GM19238 (cell line): ENCODE measurements around the gene WDR5B.
"Not testable (repeated sequence)": the region's sequence is repeated elsewhere in the genome, so short reads cannot be mapped to it uniquely, and the experiment has no call there.

Experiments used
- DNase-seq: peaks from one replicate; pipeline ENCODE4 v3.0.0; 2011; ENCODE audit warnings: low spot score; ENCODE audit not compliant: insufficient read length

The WDR5B gene

GRCh38 chr3:122415762-122416654 is at the start of gene WDR5B:
Gene WDR5B (minus strand): TSS chr3:122416062. CDS start chr3:122415528, 534 bp downstream.
- peak; percentile 83 for DNase-seq

GRCh38 chr3:122464659-122465058 is 48.8 kb upstream of the WDR5B start:
- DNase-seq: no peak

GRCh38 chr3:122462406-122462805 is 46.5 kb upstream of the WDR5B start:
- no peak for DNase-seq

- DNase-seq: no peak
Measured at GRCh38 chr3:122461806-122462205, 45.9 kb upstream of the WDR5B start.

- no peak for DNase-seq
Measured at GRCh38 chr3:122458992-122459391, 43.1 kb upstream of the WDR5B start.

- DNase-seq: no peak
Measured at GRCh38 chr3:122457706-122458105, 41.8 kb upstream of the WDR5B start.

GRCh38 chr3:122456074-122456473 is 40.2 kb upstream of the WDR5B start:
- DNase-seq: no peak

- DNase-seq: no peak
Measured at GRCh38 chr3:122451371-122451770, 35.5 kb upstream of the WDR5B start.

GRCh38 chr3:122448218-122448617 is 32.4 kb upstream of the WDR5B start:
- not testable (repeated sequence) for DNase-seq

- DNase-seq: not testable (repeated sequence)
Measured at GRCh38 chr3:122444491-122444887, 28.6 kb upstream of the WDR5B start.

- DNase-seq: not testable (repeated sequence)
Measured at GRCh38 chr3:122443762-122444490, 28.1 kb upstream of the WDR5B start.

- DNase-seq: no peak
Measured at GRCh38 chr3:122443090-122443489, 27.2 kb upstream of the WDR5B start.

GRCh38 chr3:122435950-122436349 is 20.1 kb upstream of the WDR5B start:
- DNase-seq: no peak

- DNase-seq: no peak
Measured at GRCh38 chr3:122430371-122430770, 14.5 kb upstream of the WDR5B start.

GRCh38 chr3:122427857-122428471 is 12.1 kb upstream of the WDR5B start:
- no peak for DNase-seq

- no peak for DNase-seq
Measured at GRCh38 chr3:122421836-122422235, 6.0 kb upstream of the WDR5B start.

GRCh38 chr3:122421101-122421500 is 5.2 kb upstream of the WDR5B start:
- DNase-seq: no peak

GRCh38 chr3:122416966-122417365 is 1.1 kb upstream of the WDR5B start:
- no peak for DNase-seq

GRCh38 chr3:122415104-122415744 is 638 bp downstream of the WDR5B start:
- peak; percentile 61 for DNase-seq

- DNase-seq: no peak
Measured at GRCh38 chr3:122414391-122414790, 1.5 kb downstream of the WDR5B start.

GRCh38 chr3:122410639-122411038 is 5.2 kb downstream of the WDR5B start:
- no peak for DNase-seq

GRCh38 chr3:122410111-122410510 is 5.8 kb downstream of the WDR5B start:
- no peak for DNase-seq
